Astrocyte (in vitro differentiated cells and primary cell): ENCODE data around the gene GBA3. TPM values are rescaled to one million over a fixed set of nuclear protein-coding genes. Genes with fewer than 3 reads are reported as not detected.

ENCODE experiments used
- DNase-seq: peaks from one replicate; pipeline ENCODE4 v3.0.0-alpha.2; 2010; ENCODE audit warnings: low read depth
- FAIRE-seq: peaks from 2 replicates; lab custom pipeline; 2011; peaks lifted over from hg19 to GRCh38; lab: Jason Lieb, UNC
- H2AFZ ChIP-seq: 2 replicates; pipeline ENCODE4 v1.6.0; 2012; ENCODE audit warnings: low read depth, low read length, inconsistent platforms
- H3K27ac ChIP-seq: 2 replicates; pipeline ENCODE4 v1.5.1; 2011; ENCODE audit warnings: low read depth, low read length, inconsistent platforms
- H3K27me3 ChIP-seq: 2 replicates; pipeline ENCODE4 v1.6.0; 2011; ENCODE audit warnings: low read length, inconsistent platforms; ENCODE audit not compliant: insufficient read depth
- H3K36me3 ChIP-seq: 2 replicates; pipeline ENCODE4 v1.5.1; 2011; ENCODE audit warnings: low read length, inconsistent platforms; ENCODE audit not compliant: insufficient read depth
- H3K4me1 ChIP-seq: 2 replicates; pipeline ENCODE4 v1.5.1; 2011; ENCODE audit warnings: low read length, inconsistent platforms; ENCODE audit not compliant: insufficient read depth
- H3K4me2 ChIP-seq: 2 replicates; pipeline ENCODE4 v1.6.0; 2012; ENCODE audit warnings: low read length, inconsistent platforms
- H3K4me3 ChIP-seq: 2 replicates; pipeline ENCODE4 v1.5.1; 2011; ENCODE audit warnings: low read depth, mild to moderate bottlenecking, low read length, inconsistent platforms; ENCODE audit not compliant: insufficient read depth
- H3K79me2 ChIP-seq: 2 replicates; pipeline ENCODE4 v1.6.0; 2012; ENCODE audit warnings: mild to moderate bottlenecking, low read length, inconsistent platforms; ENCODE audit not compliant: insufficient read depth
- H3K9ac ChIP-seq: 2 replicates; pipeline ENCODE4 v1.6.0; 2012; ENCODE audit warnings: mild to moderate bottlenecking, low read length, inconsistent platforms
- H3K9me3 ChIP-seq: 2 replicates; pipeline ENCODE4 v1.5.1; 2012; ENCODE audit warnings: low read depth, mild to moderate bottlenecking, low read length, inconsistent platforms; ENCODE audit not compliant: insufficient read depth
- H4K20me1 ChIP-seq: 2 replicates; pipeline ENCODE4 v1.6.0; 2012; ENCODE audit warnings: low read length, inconsistent platforms; ENCODE audit not compliant: insufficient read depth
- H3K27ac Mint-ChIP-seq: one replicate; pipeline ENCODE4 v1.8.0; 2021; ENCODE audit warnings: mild to moderate bottlenecking, mixed read lengths; ENCODE audit not compliant: unreplicated experiment
- H3K27me3 Mint-ChIP-seq: one replicate; pipeline ENCODE4 v1.8.0; 2021; ENCODE audit warnings: low read depth, mixed read lengths; ENCODE audit not compliant: unreplicated experiment
- H3K36me3 Mint-ChIP-seq: one replicate; pipeline ENCODE4 v1.8.0; 2021; ENCODE audit warnings: low read depth, mixed read lengths; ENCODE audit not compliant: unreplicated experiment
- H3K4me1 Mint-ChIP-seq: one replicate; pipeline ENCODE4 v1.8.0; 2021; ENCODE audit warnings: low read depth, mixed read lengths; ENCODE audit not compliant: unreplicated experiment
- H3K4me3 Mint-ChIP-seq: one replicate; pipeline ENCODE4 v1.8.0; 2021; ENCODE audit warnings: mild to moderate bottlenecking, moderate library complexity, mixed read lengths; ENCODE audit not compliant: unreplicated experiment
- H3K9me3 Mint-ChIP-seq: one replicate; pipeline ENCODE4 v1.8.0; 2021; ENCODE audit warnings: mild to moderate bottlenecking, mixed read lengths; ENCODE audit not compliant: unreplicated experiment
- EZH2 ChIP-seq: IDR thresholded peaks from 2 replicates; pipeline ENCODE4 v1.6.1; 2012; ENCODE audit warnings: mild to moderate bottlenecking, low read length, inconsistent platforms; ENCODE audit not compliant: insufficient read depth
- total RNA-seq: library from RNA; stranded (reverse); gene quantifications from 2 replicates; pipeline ENCODE4 v1.2.1, GENCODE V29; 2021
- TF ChIP-seq, protein P1 (sequence below): IDR thresholded peaks from 2 replicates; pipeline ENCODE4 v1.5.1; 2011; ENCODE audit warnings: low read depth, mild to moderate bottlenecking, inconsistent platforms, low read length, moderate library complexity; ENCODE audit not compliant: insufficient read depth

GBA3 gene
- total RNA-seq, 1 donor from 2014 or later, result not detected

DNA sequence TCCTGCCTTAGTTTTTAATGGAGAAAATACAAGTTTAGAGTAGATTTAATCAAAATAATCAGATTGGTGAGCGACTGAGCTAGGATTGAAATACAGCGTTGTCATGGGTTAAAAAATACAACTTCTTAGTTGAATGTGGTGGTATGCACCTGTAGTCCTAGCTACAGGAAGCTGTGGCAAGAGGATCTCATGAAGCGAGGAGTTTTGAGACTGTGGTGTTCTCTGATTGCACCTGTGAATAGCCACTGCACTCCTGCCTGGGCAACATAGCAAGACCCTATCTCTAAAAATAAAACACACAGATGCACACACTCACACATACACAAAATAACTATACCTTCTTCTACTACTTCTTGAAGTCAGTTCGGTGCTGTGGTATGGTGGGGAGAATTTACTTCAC, 19.8 kb upstream of the GBA3 start:
- Mint-ChIP-seq H3K27ac (no peak overlapping the region), H3K9me3 (no peaks in the 10 kb centered on the region), H3K4me1 (peaks cover 7% of the 10 kb centered on the region), H3K36me3 (no peaks in the 10 kb centered on the region), H3K4me3 (no peak overlapping the region), H3K27me3 (no peaks in the 10 kb centered on the region)
- no peaks in the 10 kb centered on the region for H3K36me3 ChIP-seq
- no peaks in the 10 kb centered on the region for H3K79me2 ChIP-seq
- no peak overlapping the region for H3K27ac ChIP-seq
- no peaks in the 10 kb centered on the region for H3K27me3 ChIP-seq
- no peak overlapping the region for H3K4me2 ChIP-seq
- H3K9ac ChIP-seq, result no peak overlapping the region
- H3K9me3 ChIP-seq, result no peaks in the 10 kb centered on the region
- H3K4me1 ChIP-seq, result peaks cover 3% of the 10 kb centered on the region
- DNase-seq, result no peak
- TF ChIP-seq, protein P1, sequence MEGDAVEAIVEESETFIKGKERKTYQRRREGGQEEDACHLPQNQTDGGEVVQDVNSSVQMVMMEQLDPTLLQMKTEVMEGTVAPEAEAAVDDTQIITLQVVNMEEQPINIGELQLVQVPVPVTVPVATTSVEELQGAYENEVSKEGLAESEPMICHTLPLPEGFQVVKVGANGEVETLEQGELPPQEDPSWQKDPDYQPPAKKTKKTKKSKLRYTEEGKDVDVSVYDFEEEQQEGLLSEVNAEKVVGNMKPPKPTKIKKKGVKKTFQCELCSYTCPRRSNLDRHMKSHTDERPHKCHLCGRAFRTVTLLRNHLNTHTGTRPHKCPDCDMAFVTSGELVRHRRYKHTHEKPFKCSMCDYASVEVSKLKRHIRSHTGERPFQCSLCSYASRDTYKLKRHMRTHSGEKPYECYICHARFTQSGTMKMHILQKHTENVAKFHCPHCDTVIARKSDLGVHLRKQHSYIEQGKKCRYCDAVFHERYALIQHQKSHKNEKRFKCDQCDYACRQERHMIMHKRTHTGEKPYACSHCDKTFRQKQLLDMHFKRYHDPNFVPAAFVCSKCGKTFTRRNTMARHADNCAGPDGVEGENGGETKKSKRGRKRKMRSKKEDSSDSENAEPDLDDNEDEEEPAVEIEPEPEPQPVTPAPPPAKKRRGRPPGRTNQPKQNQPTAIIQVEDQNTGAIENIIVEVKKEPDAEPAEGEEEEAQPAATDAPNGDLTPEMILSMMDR, result no peak
- TF ChIP-seq EZH2, result no peak
- FAIRE-seq, result no peak
- no peaks in the 10 kb centered on the region for H4K20me1 ChIP-seq
- no peak overlapping the region for H2AFZ ChIP-seq
- H3K4me3 ChIP-seq, result no peak overlapping the region

DNA sequence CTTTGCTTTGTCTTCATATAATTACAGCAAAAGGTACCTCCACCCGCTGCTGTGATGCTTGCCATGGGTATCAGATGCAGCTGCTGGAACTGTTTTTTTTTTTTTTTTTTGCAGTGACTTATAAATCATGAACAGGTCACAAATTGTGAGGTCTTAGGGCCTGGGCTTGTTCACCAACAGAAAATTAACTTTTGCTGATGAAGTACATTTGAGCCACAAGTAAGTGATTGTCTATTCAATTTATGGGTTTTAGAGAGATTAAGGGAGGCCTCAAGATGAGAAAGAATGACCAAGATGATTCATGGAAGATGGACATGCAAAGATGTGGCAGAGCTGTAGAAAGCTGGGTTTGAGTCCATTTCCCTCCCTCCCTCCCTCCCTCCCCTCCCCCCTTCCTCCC, 18.0 kb upstream of the GBA3 start:
- Histone ChIP-seq H3K36me3 (no peaks in the 10 kb centered on the region), H3K79me2 (no peaks in the 10 kb centered on the region), H3K27ac (no peak overlapping the region), H3K4me3 (no peak overlapping the region), H3K4me1 (peaks cover 3% of the 10 kb centered on the region), H3K27me3 (no peaks in the 10 kb centered on the region), H4K20me1 (no peaks in the 10 kb centered on the region), H3K9me3 (no peaks in the 10 kb centered on the region), H3K4me2 (no peak overlapping the region), H2AFZ (no peak overlapping the region), H3K9ac (no peak overlapping the region)
- H3K36me3 Mint-ChIP-seq, result no peaks in the 10 kb centered on the region
- no peak overlapping the region for H3K27ac Mint-ChIP-seq
- no peak for DNase-seq
- no peak overlapping the region for H3K4me3 Mint-ChIP-seq
- H3K4me1 Mint-ChIP-seq, result peaks cover 11% of the 10 kb centered on the region
- H3K9me3 Mint-ChIP-seq, result no peaks in the 10 kb centered on the region
- no peaks in the 10 kb centered on the region for H3K27me3 Mint-ChIP-seq
- no peak for FAIRE-seq
- no peak for TF ChIP-seq EZH2
- TF ChIP-seq, protein P1, result no peak

DNA sequence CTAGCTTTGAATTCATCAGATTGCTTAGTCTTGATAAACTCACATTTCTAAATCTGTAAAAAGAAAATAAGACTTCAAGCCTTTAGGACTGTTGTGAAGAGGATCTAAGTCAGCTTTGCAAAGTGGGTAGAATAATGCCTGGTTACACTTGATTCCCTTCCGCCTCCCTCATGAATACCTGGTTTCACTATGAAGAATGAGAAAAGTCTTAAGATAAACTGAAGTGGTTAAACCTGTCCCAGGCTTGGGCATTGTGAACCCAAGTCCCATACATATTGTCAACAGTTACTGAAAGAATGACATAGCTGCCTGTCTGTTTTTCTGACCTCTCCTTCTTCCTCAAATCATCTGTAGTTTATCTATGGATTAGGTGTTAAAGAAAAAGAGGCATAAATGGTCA, 16.7 kb upstream of the GBA3 start:
- Histone ChIP-seq H3K4me3 (no peak overlapping the region), H2AFZ (no peak overlapping the region), H3K4me1 (peaks cover under 1% of the 10 kb centered on the region), H3K9me3 (no peaks in the 10 kb centered on the region), H3K27ac (no peak overlapping the region), H3K27me3 (no peaks in the 10 kb centered on the region), H3K79me2 (no peaks in the 10 kb centered on the region), H3K9ac (no peak overlapping the region), H3K4me2 (no peak overlapping the region), H4K20me1 (no peaks in the 10 kb centered on the region), H3K36me3 (no peaks in the 10 kb centered on the region)
- Mint-ChIP-seq H3K27ac (no peak overlapping the region), H3K36me3 (no peaks in the 10 kb centered on the region), H3K9me3 (no peaks in the 10 kb centered on the region), H3K4me3 (no peak overlapping the region), H3K27me3 (no peaks in the 10 kb centered on the region), H3K4me1 (peaks cover 11% of the 10 kb centered on the region)
- no peak for FAIRE-seq
- DNase-seq, result no peak
- TF ChIP-seq, protein P1, result no peak
- no peak for TF ChIP-seq EZH2
